CD4-positive, alpha-beta T cell (primary cell): ENCODE results near the gene AGAP1. TPM values are rescaled to one million over a fixed set of nuclear protein-coding genes. Genes with fewer than 3 reads are reported as not detected.

Experiments used
- ATAC-seq: fragments of 200-7000 bp; cut with Tn5 transposase; one replicate; pipeline ENCODE4 v1.10.0; 2022; ENCODE audit warnings: mild to moderate bottlenecking; ENCODE audit not compliant: poor library complexity
- CTCF ChIA-PET: fragments of 350-600 bp; sonication (Branson Sonifier 250); formaldehyde crosslinking; loops from one replicate; lab custom pipeline; 2021; ENCODE audit warnings: antibody characterized with exemption, inconsistent platforms; lab: Charles Lee
- POLR2A ChIA-PET: fragments of 350-600 bp; sonication (Branson Sonifier 250); formaldehyde crosslinking; loops from one replicate; lab custom pipeline; 2021; ENCODE audit warnings: antibody characterized with exemption, inconsistent platforms; lab: Charles Lee
- DNase-seq, 14 experiments: peaks; one replicate each; pipeline ENCODE4 v3.0.0-alpha.2; 2013 to 2020; ENCODE audit warnings: mixed read lengths in 2 of 14
- H3K27ac ChIP-seq, 2 donors: one replicate each; pipeline versions ENCODE4 v1.5.1 to v1.7.0; 2013; ENCODE audit warnings: low read length in 2 of 2, low read depth in 1 of 2, mild to moderate bottlenecking in 1 of 2
- H3K27me3 ChIP-seq, 2 experiments: 1 replicate in 1 of 2; 2 replicates in 1 of 2; pipeline versions ENCODE4 v1.6.1 to v1.7.0; 2013; ENCODE audit warnings: low read length in 2 of 2, control low read depth in 1 of 2, mild to moderate bottlenecking in 1 of 2, moderate library complexity in 1 of 2; ENCODE audit not compliant: insufficient read depth in 2 of 2, control insufficient read depth in 1 of 2
- H3K36me3 ChIP-seq: one replicate; pipeline ENCODE4 v1.6.1; 2013; ENCODE audit warnings: low read length, control low read depth; ENCODE audit not compliant: insufficient read depth
- H3K4me1 ChIP-seq: one replicate; pipeline ENCODE4 v1.6.1; 2013; ENCODE audit warnings: low read length, control low read depth; ENCODE audit not compliant: insufficient read depth
- H3K4me3 ChIP-seq: one replicate; pipeline ENCODE4 v1.5.1; 2013; ENCODE audit warnings: mild to moderate bottlenecking, low read length, moderate library complexity
- H3K9me3 ChIP-seq, 2 experiments: 1 replicate in 1 of 2; 2 replicates in 1 of 2; pipeline versions ENCODE4 v1.6.1 to v1.7.0; 2013; ENCODE audit warnings: low read length in 2 of 2, mild to moderate bottlenecking in 2 of 2, control low read depth in 1 of 2, moderate library complexity in 1 of 2; ENCODE audit not compliant: control insufficient read depth in 1 of 2, insufficient read depth in 1 of 2
- H3K27ac Mint-ChIP-seq: one replicate; pipeline ENCODE4 v1.8.0; 2020; ENCODE audit warnings: mixed read lengths
- H3K27me3 Mint-ChIP-seq: one replicate; pipeline ENCODE4 v1.8.0; 2021; ENCODE audit warnings: mixed read lengths
- H3K36me3 Mint-ChIP-seq: one replicate; pipeline ENCODE4 v1.8.0; 2021; ENCODE audit warnings: low read depth, mixed read lengths
- H3K4me1 Mint-ChIP-seq: one replicate; pipeline ENCODE4 v1.8.0; 2021; ENCODE audit warnings: low read depth, mixed read lengths
- H3K4me3 Mint-ChIP-seq: one replicate; pipeline ENCODE4 v1.8.0; 2020; ENCODE audit warnings: mild to moderate bottlenecking, mixed read lengths
- H3K9me3 Mint-ChIP-seq: one replicate; pipeline ENCODE4 v1.8.0; 2020; ENCODE audit warnings: mixed read lengths
- intact Hi-C, 2 experiments: fragments of 100-400 bp; cut with DNase I in 1 of 2; cut with micrococcal nuclease in 1 of 2; formaldehyde crosslinking; loops; one replicate each; pipeline versions ENCODE4 v1.15.1 to v1.9.0; 2023 to 2025; cut with DNase I, micrococcal nuclease
- total RNA-seq, 174 experiments: library from RNA in 2 of 174; stranded (reverse) in 2 of 174; gene quantifications; one replicate each; pipeline ENCODE4 v1.2.3 and lab custom pipeline; 2021 to 2026
- TF ChIP-seq, protein P1 (sequence below): fragments of 200-600 bp; IDR thresholded peaks from one replicate; pipeline ENCODE4 v1.8.0; 2022; ENCODE audit warnings: antibody characterized with exemption, mild to moderate bottlenecking

Gene AGAP1
- total RNA-seq, 2 experiments from 2014 or later: 2.6 to 3.1 TPM

GRCh38 chr2:235639885-235640284 lies 146.0 kb downstream of the AGAP1 start:
- H3K4me1 Mint-ChIP-seq: no peaks in the 10 kb centered on the region
- ATAC-seq (no peak), DNase-seq (peak in 1 of 14 experiments; percentile 17)
- ChIA-PET POLR2A (no interaction called here), CTCF (no interaction called here)
- TF ChIP-seq, protein P1, sequence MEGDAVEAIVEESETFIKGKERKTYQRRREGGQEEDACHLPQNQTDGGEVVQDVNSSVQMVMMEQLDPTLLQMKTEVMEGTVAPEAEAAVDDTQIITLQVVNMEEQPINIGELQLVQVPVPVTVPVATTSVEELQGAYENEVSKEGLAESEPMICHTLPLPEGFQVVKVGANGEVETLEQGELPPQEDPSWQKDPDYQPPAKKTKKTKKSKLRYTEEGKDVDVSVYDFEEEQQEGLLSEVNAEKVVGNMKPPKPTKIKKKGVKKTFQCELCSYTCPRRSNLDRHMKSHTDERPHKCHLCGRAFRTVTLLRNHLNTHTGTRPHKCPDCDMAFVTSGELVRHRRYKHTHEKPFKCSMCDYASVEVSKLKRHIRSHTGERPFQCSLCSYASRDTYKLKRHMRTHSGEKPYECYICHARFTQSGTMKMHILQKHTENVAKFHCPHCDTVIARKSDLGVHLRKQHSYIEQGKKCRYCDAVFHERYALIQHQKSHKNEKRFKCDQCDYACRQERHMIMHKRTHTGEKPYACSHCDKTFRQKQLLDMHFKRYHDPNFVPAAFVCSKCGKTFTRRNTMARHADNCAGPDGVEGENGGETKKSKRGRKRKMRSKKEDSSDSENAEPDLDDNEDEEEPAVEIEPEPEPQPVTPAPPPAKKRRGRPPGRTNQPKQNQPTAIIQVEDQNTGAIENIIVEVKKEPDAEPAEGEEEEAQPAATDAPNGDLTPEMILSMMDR: no peak
- no peaks in the 10 kb centered on the region for H3K36me3 Mint-ChIP-seq
- no peaks in the 10 kb centered on the region for H3K36me3 ChIP-seq
- H3K27ac Mint-ChIP-seq: no peak overlapping the region
- peaks cover 0 to 3% of the 10 kb centered on the region in 2 experiments for H3K9me3 ChIP-seq
- no peaks in the 10 kb centered on the region for H3K27me3 ChIP-seq
- no peaks in the 10 kb centered on the region for H3K4me1 ChIP-seq
- H3K9me3 Mint-ChIP-seq: no peaks in the 10 kb centered on the region
- no peak overlapping the region for H3K4me3 Mint-ChIP-seq
- H3K27me3 Mint-ChIP-seq: peaks cover 44% of the 10 kb centered on the region
- no peak overlapping the region for H3K27ac ChIP-seq
- no peak overlapping the region for H3K4me3 ChIP-seq
- intact Hi-C loops: no loop called here

DNA sequence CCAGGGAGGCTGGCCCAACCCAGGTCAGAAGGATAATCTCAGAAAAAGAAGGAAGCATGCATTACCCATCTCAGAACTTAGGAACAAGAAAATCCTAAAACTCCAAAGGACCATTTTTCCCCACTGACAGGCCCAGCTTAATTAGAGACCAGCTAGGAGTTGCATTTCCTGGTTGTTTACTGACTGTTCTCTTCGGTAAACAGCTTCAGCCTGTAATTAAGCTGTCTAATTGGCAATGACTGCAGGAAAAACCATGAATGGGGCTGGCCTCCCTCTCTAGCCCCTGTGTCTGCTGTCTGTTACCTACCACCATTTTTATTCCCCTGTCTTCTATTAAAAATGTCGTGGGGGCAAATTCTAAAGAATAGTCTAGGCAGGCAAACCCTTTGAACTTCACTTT lies 146.5 kb downstream of the AGAP1 start:
- no peaks in the 10 kb centered on the region for H3K4me1 ChIP-seq
- POLR2A ChIA-PET: no interaction called here
- ATAC-seq (no peak), DNase-seq (no peak)
- H3K36me3 ChIP-seq: no peaks in the 10 kb centered on the region
- Mint-ChIP-seq H3K27ac (no peak overlapping the region), H3K27me3 (peaks cover 47% of the 10 kb centered on the region), H3K4me1 (no peaks in the 10 kb centered on the region), H3K36me3 (no peaks in the 10 kb centered on the region), H3K4me3 (no peak overlapping the region), H3K9me3 (no peaks in the 10 kb centered on the region)
- no peaks in the 10 kb centered on the region for H3K27me3 ChIP-seq
- peaks cover 0 to 3% of the 10 kb centered on the region in 2 experiments for H3K9me3 ChIP-seq
- no peak overlapping the region for H3K4me3 ChIP-seq
- TF ChIP-seq, protein P1: no peak
- no peak overlapping the region for H3K27ac ChIP-seq
- intact Hi-C loops: no loop called here
- CTCF ChIA-PET: no interaction called here

DNA sequence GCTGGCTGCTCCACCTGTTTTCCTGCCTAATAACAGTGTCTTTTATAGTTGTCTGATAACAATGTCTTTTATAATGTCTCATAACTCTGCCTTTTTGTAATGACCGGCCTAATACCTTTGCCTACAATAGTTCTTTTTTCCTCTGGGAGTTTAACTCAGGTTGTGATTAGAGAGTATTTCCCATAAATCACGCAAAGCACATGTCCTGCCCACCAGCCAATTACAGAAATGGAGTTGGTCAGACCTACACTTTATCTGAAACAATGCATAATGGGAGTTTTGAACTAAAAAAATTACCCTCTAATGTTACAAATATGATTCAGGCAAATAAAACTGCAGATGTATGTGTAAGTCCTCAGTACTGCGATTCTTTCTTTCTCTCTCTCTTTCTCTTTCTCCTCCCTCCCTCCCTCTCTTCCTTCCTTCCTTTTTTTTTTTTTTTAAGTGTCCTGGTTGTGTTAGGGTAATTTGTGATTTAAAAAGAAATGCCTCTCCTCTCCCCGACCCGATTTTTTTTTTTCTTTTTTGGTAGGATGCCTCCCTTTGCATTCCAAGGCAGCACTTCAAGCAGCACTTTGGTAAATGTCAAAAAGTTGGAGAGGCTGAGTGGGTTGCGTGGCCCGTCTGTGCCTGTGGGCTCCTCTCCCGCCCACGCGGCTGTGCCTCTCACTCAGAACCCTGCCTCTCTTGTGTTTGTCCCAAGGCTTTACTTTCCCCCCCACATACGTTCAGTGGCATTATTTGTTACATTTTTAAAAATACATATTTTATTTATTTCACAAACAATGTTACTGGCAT lies 147.3 kb downstream of the AGAP1 start:
- H3K27ac Mint-ChIP-seq: no peak overlapping the region
- H3K9me3 Mint-ChIP-seq: no peaks in the 10 kb centered on the region
- H3K4me1 ChIP-seq: no peaks in the 10 kb centered on the region
- no peak for DNase-seq
- H3K9me3 ChIP-seq: peaks cover 0 to 3% of the 10 kb centered on the region in 2 experiments
- H3K36me3 ChIP-seq: no peaks in the 10 kb centered on the region
- H3K27me3 Mint-ChIP-seq: peaks cover 48% of the 10 kb centered on the region
- H3K4me1 Mint-ChIP-seq: no peaks in the 10 kb centered on the region
- H3K36me3 Mint-ChIP-seq: no peaks in the 10 kb centered on the region
- TF ChIP-seq, protein P1: no peak
- no peak for ATAC-seq
- no peak overlapping the region for H3K4me3 Mint-ChIP-seq
- POLR2A ChIA-PET: no interaction called here
- H3K4me3 ChIP-seq: no peak overlapping the region
- H3K27ac ChIP-seq: no peak overlapping the region
- H3K27me3 ChIP-seq: no peaks in the 10 kb centered on the region
- CTCF ChIA-PET: no interaction called here
- intact Hi-C loops: no loop called here
